Measurements from ENCODE around the gene PXT1. TPM values are rescaled to one million over a fixed set of nuclear protein-coding genes. Genes with fewer than 3 reads are reported as not detected.

PXT1 gene
- total RNA-seq, 1 donor from 2014 or later = not detected

GRCh38 chr6:36350681-36351571 is 91.7 kb downstream of the PXT1 start:
- Mint-ChIP-seq H3K27ac (ENCODE audit: unreplicated experiment) (peak overlapping the region; percentile 64), H3K27me3 (ENCODE audit: unreplicated experiment) (peaks cover 6% of the 10 kb centered on the region), H3K9me3 (ENCODE audit: unreplicated experiment) (peaks cover 4% of the 10 kb centered on the region), H3K4me1 (ENCODE audit: low read depth, unreplicated experiment) (peaks cover 10% of the 10 kb centered on the region), H3K36me3 (ENCODE audit: unreplicated experiment) (peaks cover 7% of the 10 kb centered on the region), H3K4me3 (ENCODE audit: unreplicated experiment) (no peak overlapping the region)
- no peak for TF ChIP-seq CTCF (IDR thresholded peaks at IDR 0.05; ENCODE audit: partially characterized antibody, unreplicated experiment)
- no peak for DNase-seq

GRCh38 chr6:36350082-36350481 is 92.6 kb downstream of the PXT1 start:
- no peak for DNase-seq
- no peak overlapping the region for H3K4me3 Mint-ChIP-seq (ENCODE audit: unreplicated experiment)
- H3K27me3 Mint-ChIP-seq (ENCODE audit: unreplicated experiment) = peaks cover 6% of the 10 kb centered on the region
- H3K4me1 Mint-ChIP-seq (ENCODE audit: low read depth, unreplicated experiment) = peaks cover 10% of the 10 kb centered on the region
- peaks cover 7% of the 10 kb centered on the region for H3K36me3 Mint-ChIP-seq (ENCODE audit: unreplicated experiment)
- peaks cover 4% of the 10 kb centered on the region for H3K9me3 Mint-ChIP-seq (ENCODE audit: unreplicated experiment)
- TF ChIP-seq CTCF (IDR thresholded peaks at IDR 0.05; ENCODE audit: partially characterized antibody, unreplicated experiment) = no peak
- no peak overlapping the region for H3K27ac Mint-ChIP-seq (ENCODE audit: unreplicated experiment)

- peaks cover 6% of the 10 kb centered on the region for H3K27me3 Mint-ChIP-seq (ENCODE audit: unreplicated experiment)
- TF ChIP-seq CTCF (IDR thresholded peaks at IDR 0.05; ENCODE audit: partially characterized antibody, unreplicated experiment) = no peak
- no peak overlapping the region for H3K4me3 Mint-ChIP-seq (ENCODE audit: unreplicated experiment)
- no peak for DNase-seq
- peaks cover 7% of the 10 kb centered on the region for H3K36me3 Mint-ChIP-seq (ENCODE audit: unreplicated experiment)
- no peak overlapping the region for H3K27ac Mint-ChIP-seq (ENCODE audit: unreplicated experiment)
- H3K9me3 Mint-ChIP-seq (ENCODE audit: unreplicated experiment) = peaks cover 4% of the 10 kb centered on the region
- peaks cover 10% of the 10 kb centered on the region for H3K4me1 Mint-ChIP-seq (ENCODE audit: low read depth, unreplicated experiment)
These were observed 93.4 kb downstream of the PXT1 start for GRCh38 chr6:36349240-36349639.

GRCh38 chr6:36347621-36348020 is 95.0 kb downstream of the PXT1 start:
- no peak overlapping the region for H3K4me3 Mint-ChIP-seq (ENCODE audit: unreplicated experiment)
- H3K27me3 Mint-ChIP-seq (ENCODE audit: unreplicated experiment) = peaks cover 2% of the 10 kb centered on the region
- no peak for TF ChIP-seq CTCF (IDR thresholded peaks at IDR 0.05; ENCODE audit: partially characterized antibody, unreplicated experiment)
- peaks cover 10% of the 10 kb centered on the region for H3K4me1 Mint-ChIP-seq (ENCODE audit: low read depth, unreplicated experiment)
- no peak for DNase-seq
- H3K36me3 Mint-ChIP-seq (ENCODE audit: unreplicated experiment) = no peaks in the 10 kb centered on the region
- H3K9me3 Mint-ChIP-seq (ENCODE audit: unreplicated experiment) = no peaks in the 10 kb centered on the region
- no peak overlapping the region for H3K27ac Mint-ChIP-seq (ENCODE audit: unreplicated experiment)

Measured in glutamatergic neuron (in vitro differentiated cells).